K562 (cell line): ENCODE data around the gene HMCES. TPM values are rescaled to one million over a fixed set of nuclear protein-coding genes. Genes with fewer than 3 reads are reported as not detected.
A peak's percentile ranks its signal among the peaks of the same experiment; 100 is the strongest.

Experiments used
- ATF1 ChIP-seq, 2 experiments: fragments of 450-650 bp in 1 of 2; IDR thresholded peaks; 2 replicates each; pipeline ENCODE4 v1.6.1; 2016; ENCODE audit warnings: missing compliant biosample characterization in 1 of 2, missing genetic modification characterization in 1 of 2
- BRF1 ChIP-seq: IDR thresholded peaks from 3 replicates; pipeline ENCODE4 v1.6.1; 2011; ENCODE audit warnings: borderline replicate concordance, mild to moderate bottlenecking; ENCODE audit not compliant: insufficient read length; ENCODE audit errors: extremely low read depth
- CTBP1 ChIP-seq: fragments of 450-650 bp; IDR thresholded peaks from 2 replicates; pipeline ENCODE4 v1.6.1; 2016; ENCODE audit warnings: borderline replicate concordance
- ETV1 ChIP-seq: fragments of 450-650 bp; conservative IDR thresholded peaks from 2 replicates; pipeline ENCODE4 v1.6.1; 2016; ENCODE audit warnings: missing genetic modification characterization, control low read depth, low read depth, missing compliant biosample characterization
- KAT7 ChIP-seq: sonication (generic); formaldehyde crosslinking; IDR thresholded peaks from 2 replicates; pipeline ENCODE4 v1.8.0; 2022; ENCODE audit warnings: missing genetic modification reagents, mild to moderate bottlenecking, borderline replicate concordance
- MAFK ChIP-seq: IDR thresholded peaks from 2 replicates; pipeline ENCODE4 v1.6.1; 2011; ENCODE audit warnings: low read length, improper control_type of control experiment
- NCOA1 ChIP-seq: fragments of 450-650 bp; IDR thresholded peaks from 2 replicates; pipeline ENCODE4 v1.6.1; 2016; ENCODE audit warnings: low read depth
- NRF1 ChIP-seq, 2 experiments: fragments of 450-650 bp; IDR thresholded peaks in 1 of 2; conservative IDR thresholded peaks in 1 of 2; 2 replicates each; pipeline ENCODE4 v1.6.1; 2014; ENCODE audit warnings: mild to moderate bottlenecking in 2 of 2
- PHTF2 ChIP-seq: fragments of 250-450 bp; sonication (Bioruptor Pico); IDR thresholded peaks from 2 replicates; pipeline ENCODE4 v1.5.0; 2021; ENCODE audit warnings: mild to moderate bottlenecking
- POLR2A ChIP-seq: fragments of 450-650 bp; conservative IDR thresholded peaks from 2 replicates; pipeline ENCODE4 v1.6.1; 2016
- PRMT5 ChIP-seq: sonication (generic); formaldehyde crosslinking; IDR thresholded peaks from 2 replicates; pipeline ENCODE4 v1.5.0; 2020; ENCODE audit warnings: missing genetic modification reagents
- RBM22 ChIP-seq: fragments of 200-400 bp; formaldehyde crosslinking; IDR thresholded peaks from 2 replicates; pipeline ENCODE4 v1.6.1; 2018; ENCODE audit warnings: low read length, low read depth; ENCODE audit not compliant: poor library complexity, severe bottlenecking
- SAP30 ChIP-seq: fragments of 200-600 bp; sonication (generic); IDR thresholded peaks from 2 replicates; pipeline ENCODE4 v1.6.1; 2012; ENCODE audit warnings: borderline replicate concordance, low read depth, mild to moderate bottlenecking, moderate library complexity, low read length, control low read depth, inconsistent platforms; ENCODE audit not compliant: insufficient read depth, poor library complexity, severe bottlenecking
- SMAD2 ChIP-seq: fragments of 150-350 bp; IDR thresholded peaks from 2 replicates; pipeline ENCODE4 v1.6.1; 2014; ENCODE audit warnings: low read depth, mild to moderate bottlenecking, low read length
- SPI1 ChIP-seq: IDR thresholded peaks from 2 replicates; pipeline ENCODE4 v1.6.1; 2011; ENCODE audit warnings: low read depth, low read length, control low read depth, borderline replicate concordance
- ZNF217 ChIP-seq: sonication (generic); formaldehyde crosslinking; IDR thresholded peaks from 2 replicates; pipeline ENCODE4 v1.8.0; 2022; ENCODE audit warnings: mild to moderate bottlenecking, missing genetic modification reagents
- ZNF239 ChIP-seq: fragments of 250-450 bp; sonication (Bioruptor Pico); IDR thresholded peaks from 2 replicates; pipeline ENCODE4 v1.4.0; 2020; ENCODE audit warnings: mild to moderate bottlenecking
- ZNF282 ChIP-seq: sonication (generic); formaldehyde crosslinking; IDR thresholded peaks from 2 replicates; pipeline ENCODE4 v1.8.1; 2023; ENCODE audit warnings: missing genetic modification reagents
- ZNF444 ChIP-seq: fragments of 250-450 bp; sonication (Bioruptor Pico); IDR thresholded peaks from 2 replicates; pipeline ENCODE4 v1.4.0; 2020; ENCODE audit warnings: mild to moderate bottlenecking, moderate library complexity
- polyA plus RNA-seq, 8 experiments: library from polyadenylated mRNA; depleted of rRNA in 4 of 8; stranded (reverse) in 5 of 8; unstranded in 3 of 8; fragments of >200 nt; fragmentation: Nextera tagmentation in 2 of 8; fragmentation: Illumina TruSeq in 1 of 8; extraction: Ambion mirVana in 2 of 8; extraction: Trizol in 1 of 8; gene quantifications; 2 replicates each; pipeline versions ENCODE4 v1.2.1 to v1.2.3, GENCODE V29; 2011 to 2014; ENCODE audit warnings: inconsistent platforms in 1 of 8, missing spikeins in 1 of 8
- total RNA-seq, 7 experiments: library from RNA; depleted of rRNA in 6 of 7; stranded (reverse); fragments of >200 nt in 6 of 7; fragmentation: Illumina TruSeq in 2 of 7; extraction: Trizol in 2 of 7; gene quantifications; 2 replicates each; pipeline versions ENCODE4 v1.2.1 to v1.2.3, GENCODE V29; 2011 to 2021; ENCODE audit warnings: low replicate concordance in 1 of 7
- TF ChIP-seq, protein P1 (sequence below): fragments of 250-450 bp; sonication (Bioruptor Pico); IDR thresholded peaks from 2 replicates; pipeline ENCODE4 v1.8.0; 2021; ENCODE audit warnings: borderline replicate concordance, mild to moderate bottlenecking, moderate library complexity; ENCODE audit not compliant: poor library complexity, severe bottlenecking
- TF ChIP-seq, protein P2 (sequence below): sonication (generic); formaldehyde crosslinking; IDR thresholded peaks from 2 replicates; pipeline ENCODE4 v1.8.1; 2022; ENCODE audit warnings: missing genetic modification reagents
- TF ChIP-seq, protein P3 (sequence below): sonication (generic); formaldehyde crosslinking; IDR thresholded peaks from 2 replicates; pipeline ENCODE4 v1.4.0; 2020; ENCODE audit warnings: mild to moderate bottlenecking, missing genetic modification reagents
- TF ChIP-seq, protein P4 (sequence below), 2 experiments: fragments of 450-650 bp; conservative IDR thresholded peaks; 2 replicates each; pipeline ENCODE4 v1.6.1; 2017; ENCODE audit warnings: mild to moderate bottlenecking in 2 of 2, moderate library complexity in 2 of 2

The HMCES gene
- total and polyA plus RNA-seq, 9 of the 15 experiments (the other 6 are each of a cell fraction or from before 2014, with no cell fraction given) = 18.8 to 45.3 (median 24.8) TPM

DNA sequence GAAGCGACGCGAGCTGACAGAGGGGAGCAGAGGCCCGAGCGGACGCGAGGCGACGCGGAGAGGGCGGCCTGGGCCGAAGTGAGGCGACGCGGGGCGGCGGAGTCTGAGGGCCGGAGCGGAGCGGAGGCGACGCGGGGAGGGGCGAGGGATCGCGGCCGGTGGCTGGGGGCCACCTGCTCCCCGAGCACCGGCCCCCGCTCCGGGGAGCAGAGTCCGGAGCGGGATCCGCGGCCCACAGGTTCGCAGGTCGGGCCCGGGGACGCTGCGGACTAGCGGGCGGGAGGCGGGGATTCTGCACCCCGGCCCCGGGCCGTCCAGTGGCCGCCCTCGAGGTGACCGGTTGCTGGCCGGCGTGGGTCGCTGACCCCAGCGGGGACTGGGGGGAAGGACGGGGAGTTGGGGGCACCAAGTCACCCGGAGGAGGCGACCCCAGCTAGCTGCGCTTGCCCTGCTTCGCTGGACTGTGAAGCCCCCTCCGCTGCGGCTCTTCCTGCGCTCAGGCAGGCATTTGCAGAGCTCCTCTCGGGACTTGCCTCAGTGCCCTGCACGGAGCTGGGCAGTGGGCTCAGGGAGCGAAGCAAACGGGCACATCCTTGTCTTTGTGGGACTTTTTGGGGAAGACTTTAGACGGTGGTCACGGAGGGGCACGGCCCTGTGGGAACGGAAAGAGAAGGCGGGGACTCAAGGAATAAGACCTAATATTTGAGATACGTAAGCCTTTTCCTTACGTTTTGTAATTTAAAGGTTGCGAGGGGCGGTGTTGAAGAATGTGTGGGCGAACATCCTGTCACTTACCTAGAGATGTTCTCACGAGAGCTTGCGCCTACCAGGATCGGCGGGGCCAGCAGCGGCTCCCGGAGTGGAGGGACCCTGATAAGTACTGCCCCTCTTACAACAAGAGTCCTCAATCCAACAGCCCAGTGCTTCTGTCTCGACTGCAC is 566 bp downstream of the HMCES start (continued):
- TF ChIP-seq, protein P1, sequence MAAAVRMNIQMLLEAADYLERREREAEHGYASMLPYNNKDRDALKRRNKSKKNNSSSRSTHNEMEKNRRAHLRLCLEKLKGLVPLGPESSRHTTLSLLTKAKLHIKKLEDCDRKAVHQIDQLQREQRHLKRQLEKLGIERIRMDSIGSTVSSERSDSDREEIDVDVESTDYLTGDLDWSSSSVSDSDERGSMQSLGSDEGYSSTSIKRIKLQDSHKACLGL (CRISPR knock-in tag) = no peak
- TF ChIP-seq ZNF282 (CRISPR knock-in tag) (no peak), CTBP1 (no peak), SPI1 (no peak), ATF1 (CRISPR knock-in tag; IDR thresholded peaks at IDR 0.05) (no peak), ATF1 (tag; IDR thresholded peaks at IDR 0.05) (peak; percentile 52; the same call in 1 of the 2 replicates), BRF1 (no peak), ZNF239 (no peak), NCOA1 (no peak), SMAD2 (no peak), NRF1 (conservative IDR thresholded peaks at IDR 0.05 in 1 of 2, IDR thresholded peaks at IDR 0.05 in 1 of 2) (0 out of 4 replicates have a peak, but pooled peaks have one; percentile 1 to 10), POLR2A (peak; percentile 38; the same call in 1 of the 2 replicates), KAT7 (CRISPR knock-in tag) (peak; percentile 24; the same call in 1 of the 2 replicates), RBM22 (peak; percentile 75), ETV1 (no peak), MAFK (no peak), ZNF217 (CRISPR knock-in tag) (no peak), PRMT5 (CRISPR knock-in tag) (no peak), PHTF2 (CRISPR knock-in tag) (no peak), SAP30 (peak; percentile 22), ZNF444 (CRISPR knock-in tag) (no peak)
- TF ChIP-seq, protein P2, sequence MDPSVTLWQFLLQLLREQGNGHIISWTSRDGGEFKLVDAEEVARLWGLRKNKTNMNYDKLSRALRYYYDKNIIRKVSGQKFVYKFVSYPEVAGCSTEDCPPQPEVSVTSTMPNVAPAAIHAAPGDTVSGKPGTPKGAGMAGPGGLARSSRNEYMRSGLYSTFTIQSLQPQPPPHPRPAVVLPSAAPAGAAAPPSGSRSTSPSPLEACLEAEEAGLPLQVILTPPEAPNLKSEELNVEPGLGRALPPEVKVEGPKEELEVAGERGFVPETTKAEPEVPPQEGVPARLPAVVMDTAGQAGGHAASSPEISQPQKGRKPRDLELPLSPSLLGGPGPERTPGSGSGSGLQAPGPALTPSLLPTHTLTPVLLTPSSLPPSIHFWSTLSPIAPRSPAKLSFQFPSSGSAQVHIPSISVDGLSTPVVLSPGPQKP = no peak
- TF ChIP-seq, protein P3, sequence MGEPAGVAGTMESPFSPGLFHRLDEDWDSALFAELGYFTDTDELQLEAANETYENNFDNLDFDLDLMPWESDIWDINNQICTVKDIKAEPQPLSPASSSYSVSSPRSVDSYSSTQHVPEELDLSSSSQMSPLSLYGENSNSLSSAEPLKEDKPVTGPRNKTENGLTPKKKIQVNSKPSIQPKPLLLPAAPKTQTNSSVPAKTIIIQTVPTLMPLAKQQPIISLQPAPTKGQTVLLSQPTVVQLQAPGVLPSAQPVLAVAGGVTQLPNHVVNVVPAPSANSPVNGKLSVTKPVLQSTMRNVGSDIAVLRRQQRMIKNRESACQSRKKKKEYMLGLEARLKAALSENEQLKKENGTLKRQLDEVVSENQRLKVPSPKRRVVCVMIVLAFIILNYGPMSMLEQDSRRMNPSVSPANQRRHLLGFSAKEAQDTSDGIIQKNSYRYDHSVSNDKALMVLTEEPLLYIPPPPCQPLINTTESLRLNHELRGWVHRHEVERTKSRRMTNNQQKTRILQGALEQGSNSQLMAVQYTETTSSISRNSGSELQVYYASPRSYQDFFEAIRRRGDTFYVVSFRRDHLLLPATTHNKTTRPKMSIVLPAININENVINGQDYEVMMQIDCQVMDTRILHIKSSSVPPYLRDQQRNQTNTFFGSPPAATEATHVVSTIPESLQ = no peak
- TF ChIP-seq, protein P4, sequence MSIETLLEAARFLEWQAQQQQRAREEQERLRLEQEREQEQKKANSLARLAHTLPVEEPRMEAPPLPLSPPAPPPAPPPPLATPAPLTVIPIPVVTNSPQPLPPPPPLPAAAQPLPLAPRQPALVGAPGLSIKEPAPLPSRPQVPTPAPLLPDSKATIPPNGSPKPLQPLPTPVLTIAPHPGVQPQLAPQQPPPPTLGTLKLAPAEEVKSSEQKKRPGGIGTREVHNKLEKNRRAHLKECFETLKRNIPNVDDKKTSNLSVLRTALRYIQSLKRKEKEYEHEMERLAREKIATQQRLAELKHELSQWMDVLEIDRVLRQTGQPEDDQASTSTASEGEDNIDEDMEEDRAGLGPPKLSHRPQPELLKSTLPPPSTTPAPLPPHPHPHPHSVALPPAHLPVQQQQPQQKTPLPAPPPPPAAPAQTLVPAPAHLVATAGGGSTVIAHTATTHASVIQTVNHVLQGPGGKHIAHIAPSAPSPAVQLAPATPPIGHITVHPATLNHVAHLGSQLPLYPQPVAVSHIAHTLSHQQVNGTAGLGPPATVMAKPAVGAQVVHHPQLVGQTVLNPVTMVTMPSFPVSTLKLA (conservative IDR thresholded peaks at IDR 0.05) = peak in 1 of 2 experiments; percentile 20; a peak in 1 of 4 replicates
